Activated T-helper 17 cell treated with anti-CD3 and anti-CD28 coated beads, Interleukin-2, amount 50 U/mL, for 72 hours (primary cell): ENCODE results near the gene AGFG2. TPM values are rescaled to one million over a fixed set of nuclear protein-coding genes. Genes with fewer than 3 reads are reported as not detected.
"Not testable (repeated sequence)": the region's sequence is repeated elsewhere in the genome, so short reads cannot be mapped to it uniquely, and the experiment has no call there.

ENCODE experiments used
- ATAC-seq: fragments of 150-1000 bp; cut with Tn5 transposase; replicated peaks from 2 replicates; pipeline ENCODE4 v1.10.0; 2021; ENCODE audit warnings: mild to moderate bottlenecking, moderate library complexity
- H3K27ac Mint-ChIP-seq: one replicate; pipeline ENCODE4 v1.8.0; 2022; ENCODE audit warnings: mixed read lengths
- H3K27me3 Mint-ChIP-seq: one replicate; pipeline ENCODE4 v1.8.0; 2022; ENCODE audit warnings: mixed read lengths
- H3K36me3 Mint-ChIP-seq: one replicate; pipeline ENCODE4 v1.8.0; 2022; ENCODE audit warnings: low read depth, mild to moderate bottlenecking, mixed read lengths
- H3K4me1 Mint-ChIP-seq: one replicate; pipeline ENCODE4 v1.8.0; 2022; ENCODE audit warnings: mixed read lengths
- H3K4me3 Mint-ChIP-seq: one replicate; pipeline ENCODE4 v1.8.0; 2022; ENCODE audit warnings: mild to moderate bottlenecking, mixed read lengths
- H3K9me3 Mint-ChIP-seq: one replicate; pipeline ENCODE4 v1.8.0; 2022; ENCODE audit warnings: mixed read lengths
- total RNA-seq, 2 donors: library from RNA; stranded (reverse); gene quantifications; one replicate each; pipeline ENCODE4 v1.2.3, GENCODE V29; 2022

Gene AGFG2
- total RNA-seq, 2 donors from 2014 or later, result 48.3 to 50.7 TPM

DNA sequence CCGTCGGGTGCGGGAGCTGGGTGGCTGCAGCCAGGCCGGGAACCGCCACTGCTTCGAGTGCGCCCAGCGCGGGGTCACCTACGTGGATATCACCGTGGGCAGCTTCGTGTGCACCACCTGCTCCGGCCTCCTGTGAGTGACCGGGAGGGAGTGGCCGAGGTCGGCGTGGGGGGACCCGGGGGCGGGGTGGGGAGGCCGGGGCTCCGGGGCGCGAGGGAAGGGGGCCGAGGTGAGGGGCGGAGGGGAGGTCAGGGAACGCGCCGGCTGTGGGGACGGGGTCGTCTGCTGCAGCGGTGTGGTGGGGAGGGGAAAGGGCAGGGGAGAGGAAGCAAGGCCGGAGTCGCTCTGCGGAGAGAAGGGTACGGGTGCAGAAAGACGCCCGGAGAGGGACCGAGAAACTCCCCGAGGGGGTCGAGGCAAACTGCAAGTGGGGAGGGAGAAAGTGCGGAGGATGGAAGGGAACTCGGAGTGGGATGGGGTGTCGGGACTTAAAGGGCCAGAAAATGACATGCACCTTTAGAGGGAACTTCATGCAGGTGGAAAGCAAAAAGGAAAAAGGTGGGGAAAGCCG, 518 bp downstream of the AGFG2 start:
- ATAC-seq, result no peak
- H3K9me3 Mint-ChIP-seq, result no peaks in the 10 kb centered on the region
- H3K27me3 Mint-ChIP-seq, result no peaks in the 10 kb centered on the region
- peaks cover 52% of the 10 kb centered on the region for H3K36me3 Mint-ChIP-seq
- H3K27ac Mint-ChIP-seq, result peak overlapping the region; percentile 96
- H3K4me3 Mint-ChIP-seq, result peak overlapping the region; percentile 74
- H3K4me1 Mint-ChIP-seq, result peaks cover 36% of the 10 kb centered on the region

DNA sequence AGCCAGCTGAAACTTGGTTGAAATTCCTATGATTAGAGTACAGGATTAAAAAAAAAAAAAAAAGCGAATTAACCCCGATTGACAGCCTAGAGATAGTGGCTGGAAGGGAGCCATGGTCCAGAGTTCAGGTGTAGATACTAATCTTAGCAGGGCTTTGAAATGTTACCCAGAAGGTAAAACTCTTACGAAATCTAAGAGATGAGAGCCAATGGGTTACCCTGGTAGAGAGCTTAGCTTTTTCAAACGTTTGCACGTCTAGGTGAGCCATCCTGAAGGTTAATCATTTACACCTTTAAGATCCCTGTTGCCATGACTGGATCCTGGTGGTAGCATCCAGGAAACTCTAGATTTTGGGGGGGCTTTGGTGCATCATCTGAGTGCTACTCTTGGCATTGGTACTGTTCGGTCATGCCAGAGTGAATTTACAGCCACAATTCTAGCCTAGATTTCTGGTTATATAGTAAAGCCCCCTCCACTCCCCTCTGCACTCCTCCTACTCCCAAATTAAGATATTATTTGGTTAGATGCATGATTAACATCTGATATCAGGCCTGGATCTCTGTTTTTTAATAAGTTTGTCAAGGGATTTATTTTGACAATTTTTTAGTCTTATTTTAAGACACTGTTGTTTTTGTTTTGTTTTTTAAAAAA, 1.2 kb downstream of the AGFG2 start:
- Mint-ChIP-seq H3K9me3 (no peaks in the 10 kb centered on the region), H3K36me3 (peaks cover 58% of the 10 kb centered on the region), H3K27ac (peak overlapping the region; percentile 96), H3K27me3 (no peaks in the 10 kb centered on the region), H3K4me3 (peak overlapping the region; percentile 74), H3K4me1 (peaks cover 43% of the 10 kb centered on the region)
- ATAC-seq, result no peak

DNA sequence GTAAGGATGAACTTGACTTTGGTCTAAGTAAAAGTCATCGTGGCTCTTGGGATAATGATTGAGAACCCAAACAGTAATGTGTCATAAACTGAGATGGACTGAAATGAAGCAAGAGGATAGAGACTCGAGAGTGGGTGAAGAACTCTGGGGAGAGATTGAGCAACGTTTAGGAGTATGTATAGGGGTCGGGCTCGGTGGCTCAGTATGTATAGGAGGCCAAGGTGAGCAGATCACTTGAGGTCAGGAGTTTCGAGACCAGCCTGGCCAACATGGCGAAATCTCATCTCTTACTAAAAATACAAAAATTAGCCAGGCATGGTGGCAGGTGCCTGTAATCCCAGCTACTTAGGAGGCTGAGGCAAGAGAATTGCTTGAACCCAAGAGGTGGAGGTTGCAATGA, 2.3 kb downstream of the AGFG2 start:
- not testable (repeated sequence) for H3K27me3 Mint-ChIP-seq, H3K9me3 Mint-ChIP-seq, ATAC-seq
- peak overlapping the region; percentile 96 for H3K27ac Mint-ChIP-seq
- H3K4me3 Mint-ChIP-seq, result peak overlapping the region; percentile 74
- H3K4me1 Mint-ChIP-seq, result peaks cover 51% of the 10 kb centered on the region
- H3K36me3 Mint-ChIP-seq, result peaks cover 69% of the 10 kb centered on the region

DNA sequence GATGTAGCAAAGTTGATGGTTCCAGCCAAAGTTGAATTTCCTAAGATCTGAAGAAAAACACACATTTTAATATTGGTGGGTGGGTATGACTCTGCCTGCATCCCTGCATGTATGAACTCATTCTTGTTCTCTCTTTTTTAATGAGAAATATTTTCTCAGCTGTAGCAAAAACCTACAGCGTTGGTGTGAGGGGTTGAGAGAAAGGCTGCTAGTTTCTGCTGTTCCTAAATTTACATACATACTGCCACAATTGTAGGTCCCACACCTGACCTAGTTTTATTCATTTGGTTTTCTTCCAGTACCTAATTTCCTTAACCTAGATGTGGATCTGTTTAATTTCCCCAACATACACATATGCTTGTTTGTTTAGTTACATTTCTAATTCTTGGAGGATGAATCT, 4.6 kb downstream of the AGFG2 start:
- peak overlapping the region; percentile 96 for H3K27ac Mint-ChIP-seq
- peak overlapping the region; percentile 74 for H3K4me3 Mint-ChIP-seq
- ATAC-seq, result no peak
- H3K36me3 Mint-ChIP-seq, result peaks cover 90% of the 10 kb centered on the region
- H3K27me3 Mint-ChIP-seq, result no peaks in the 10 kb centered on the region
- H3K9me3 Mint-ChIP-seq, result no peaks in the 10 kb centered on the region
- peaks cover 64% of the 10 kb centered on the region for H3K4me1 Mint-ChIP-seq

DNA sequence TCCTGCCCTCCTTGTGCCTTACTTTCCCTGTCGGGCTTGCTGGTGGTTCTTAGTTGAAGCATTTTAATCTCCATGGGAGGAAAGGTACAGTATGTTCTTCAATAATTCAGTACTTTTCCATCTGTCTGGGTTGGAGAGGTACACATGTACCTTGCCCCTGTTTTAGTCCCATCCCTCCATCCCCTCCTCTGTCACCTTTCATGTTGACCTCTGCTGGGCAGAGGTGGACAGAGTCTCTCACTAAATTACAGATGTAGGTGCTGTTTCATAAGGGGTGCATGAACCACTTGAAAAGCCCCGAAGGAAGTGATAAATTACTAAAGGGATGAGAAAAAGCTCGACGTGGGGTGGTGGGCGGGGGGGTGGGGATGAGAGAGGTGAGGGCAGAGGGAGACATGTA, 5.4 kb downstream of the AGFG2 start:
- no peaks in the 10 kb centered on the region for H3K9me3 Mint-ChIP-seq
- peak overlapping the region; percentile 96 for H3K27ac Mint-ChIP-seq
- H3K4me1 Mint-ChIP-seq, result peaks cover 65% of the 10 kb centered on the region
- H3K27me3 Mint-ChIP-seq, result no peaks in the 10 kb centered on the region
- peak; percentile 3 for ATAC-seq
- H3K36me3 Mint-ChIP-seq, result peaks cover 91% of the 10 kb centered on the region
- H3K4me3 Mint-ChIP-seq, result peak overlapping the region; percentile 74

DNA sequence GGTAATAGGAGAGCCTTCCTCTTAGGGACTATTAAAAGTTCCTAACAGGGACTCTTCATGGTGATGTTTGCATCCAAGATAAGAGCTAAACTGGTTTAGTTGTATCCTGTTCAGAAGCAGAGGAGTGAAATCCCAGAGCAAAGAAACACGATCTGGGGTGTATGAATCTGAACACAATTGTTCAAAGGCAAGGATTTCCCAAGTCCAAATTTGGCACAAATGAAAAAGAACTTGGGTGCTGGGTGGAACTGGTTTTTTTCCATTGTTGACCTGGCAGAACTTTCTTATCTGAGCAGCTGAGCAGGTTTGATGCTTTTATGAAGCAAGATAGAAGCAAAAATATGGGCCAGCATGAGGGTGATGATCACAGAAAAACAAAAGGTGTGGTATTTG, 6.0 kb downstream of the AGFG2 start:
- H3K27me3 Mint-ChIP-seq, result no peaks in the 10 kb centered on the region
- peak overlapping the region; percentile 96 for H3K27ac Mint-ChIP-seq
- no peak for ATAC-seq
- peaks cover 69% of the 10 kb centered on the region for H3K4me1 Mint-ChIP-seq
- H3K9me3 Mint-ChIP-seq, result no peaks in the 10 kb centered on the region
- peak overlapping the region; percentile 74 for H3K4me3 Mint-ChIP-seq
- H3K36me3 Mint-ChIP-seq, result peaks cover 92% of the 10 kb centered on the region

DNA sequence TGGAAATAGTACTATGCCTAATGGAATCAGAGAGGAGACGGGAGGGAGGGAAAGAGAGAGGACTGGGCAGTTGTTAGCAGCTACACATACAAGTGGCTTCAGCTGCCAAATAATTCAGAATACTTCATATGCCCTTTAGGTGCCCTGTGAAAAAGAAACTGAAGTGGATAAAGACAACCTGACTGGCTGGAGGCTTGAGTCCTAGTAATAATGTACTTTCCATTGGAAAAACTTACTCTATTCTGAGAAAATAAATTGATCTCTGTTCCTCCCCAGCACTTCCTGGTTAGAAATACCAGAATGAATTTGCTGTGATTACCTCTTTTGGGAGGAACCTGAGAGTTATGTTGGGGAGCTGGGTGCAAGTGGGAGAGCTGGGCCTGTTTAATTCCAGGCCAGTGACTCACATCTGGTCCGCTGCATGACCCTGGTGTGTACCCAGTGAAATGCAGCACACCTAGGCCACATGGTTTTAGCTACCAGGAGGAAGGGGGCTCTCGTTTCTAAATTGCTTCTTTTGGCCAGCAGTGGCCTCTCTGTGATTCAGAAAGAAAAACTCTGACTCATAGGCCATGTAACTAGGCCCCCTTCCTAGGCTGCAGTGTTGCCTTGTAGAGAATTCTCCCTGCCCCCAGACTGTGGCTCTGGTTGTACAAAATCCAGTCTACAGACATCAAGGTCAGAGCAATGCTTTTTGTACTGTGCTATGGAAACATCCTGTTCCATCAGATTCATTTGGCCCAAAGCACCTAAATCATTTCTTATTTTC, 6.5 kb downstream of the AGFG2 start:
- no peaks in the 10 kb centered on the region for H3K27me3 Mint-ChIP-seq
- peaks cover 75% of the 10 kb centered on the region for H3K4me1 Mint-ChIP-seq
- peak; percentile 77 for ATAC-seq
- peak overlapping the region; percentile 96 for H3K27ac Mint-ChIP-seq
- peaks cover 92% of the 10 kb centered on the region for H3K36me3 Mint-ChIP-seq
- peak overlapping the region; percentile 74 for H3K4me3 Mint-ChIP-seq
- no peaks in the 10 kb centered on the region for H3K9me3 Mint-ChIP-seq

DNA sequence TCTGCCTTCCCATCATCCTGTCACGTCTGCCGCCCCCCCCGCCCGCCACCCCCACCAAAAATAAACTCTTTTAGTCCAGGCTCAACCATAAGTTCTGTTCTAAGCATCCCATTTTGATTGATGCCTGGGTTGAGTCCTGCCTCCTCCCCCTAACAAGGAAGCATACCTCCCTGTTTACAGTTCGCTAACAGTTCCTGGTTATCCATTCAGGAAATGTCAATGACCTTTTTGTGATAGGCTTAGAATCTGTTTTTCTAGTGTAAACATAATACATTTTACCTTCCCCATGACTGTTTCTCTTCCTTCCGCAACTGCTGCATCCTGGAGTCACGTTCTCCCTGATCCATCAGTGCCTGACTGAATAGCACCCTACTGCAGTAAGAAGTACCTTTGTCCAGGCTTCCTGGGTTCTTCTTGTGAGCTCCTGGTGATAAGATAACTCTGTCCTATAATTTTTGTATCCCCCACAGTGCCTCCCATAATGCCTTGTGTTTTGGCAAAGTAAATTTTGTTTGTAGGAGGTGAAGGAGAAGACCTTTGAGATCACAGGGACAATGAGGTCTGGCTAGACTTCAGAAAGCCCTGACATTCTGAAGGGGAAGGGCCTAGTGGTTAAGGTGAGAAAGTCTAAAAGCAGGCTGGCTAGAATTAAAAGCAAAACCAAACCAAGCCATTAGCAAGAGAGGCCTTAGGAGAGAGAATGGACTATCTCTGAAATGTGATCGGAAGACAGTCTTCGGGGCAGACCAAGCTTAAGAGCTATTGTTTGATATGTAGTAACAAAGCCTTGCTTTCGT, 7.3 kb downstream of the AGFG2 start:
- H3K27me3 Mint-ChIP-seq, result no peaks in the 10 kb centered on the region
- peak overlapping the region; percentile 74 for H3K4me3 Mint-ChIP-seq
- H3K36me3 Mint-ChIP-seq, result peaks cover 92% of the 10 kb centered on the region
- ATAC-seq, result peak; percentile 7
- peak overlapping the region; percentile 96 for H3K27ac Mint-ChIP-seq
- H3K4me1 Mint-ChIP-seq, result peaks cover 73% of the 10 kb centered on the region
- no peaks in the 10 kb centered on the region for H3K9me3 Mint-ChIP-seq

DNA sequence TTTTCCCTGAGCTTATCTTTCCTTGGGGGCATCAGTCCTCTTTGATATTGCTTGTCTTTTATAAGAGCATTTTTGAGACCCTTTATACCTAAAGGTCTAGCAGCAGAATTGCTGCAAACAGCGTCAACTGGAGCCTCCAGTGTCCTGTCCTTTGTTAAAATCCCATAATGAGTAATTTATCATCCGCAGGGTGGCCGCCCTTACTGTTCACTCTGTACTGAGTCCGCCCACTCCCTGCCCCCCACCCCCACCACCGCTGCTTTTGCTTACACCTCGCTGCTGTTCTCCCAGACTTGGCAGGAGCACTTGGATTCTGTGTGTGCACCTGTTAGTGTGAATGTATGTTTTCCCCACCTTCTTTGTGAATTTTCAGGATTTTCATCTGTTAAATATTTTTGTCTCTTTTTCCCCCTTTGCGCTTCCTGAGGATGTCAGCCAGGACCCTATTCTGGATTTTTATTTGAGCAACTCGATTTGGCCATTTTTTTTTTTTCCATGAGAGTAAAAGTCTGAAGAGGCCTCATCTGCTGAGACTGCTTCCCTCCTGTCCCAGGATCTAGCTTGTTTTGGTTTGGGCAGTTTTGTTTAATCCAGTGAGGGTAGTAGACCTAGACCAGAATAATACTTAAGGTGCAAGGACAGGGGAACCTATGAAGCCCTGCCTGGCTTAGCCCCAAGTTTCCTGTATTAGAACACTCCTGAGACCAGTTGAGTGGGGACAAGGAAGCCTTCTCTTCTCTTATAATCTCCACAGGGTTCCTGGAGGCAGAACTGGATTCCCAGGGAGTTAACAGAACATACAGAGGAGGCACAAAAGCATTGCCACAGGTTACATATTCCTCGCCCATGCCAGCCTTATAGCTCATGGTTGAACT, 8.2 kb downstream of the AGFG2 start:
- H3K9me3 Mint-ChIP-seq, result no peaks in the 10 kb centered on the region
- H3K4me3 Mint-ChIP-seq, result peak overlapping the region; percentile 74
- peaks cover 69% of the 10 kb centered on the region for H3K4me1 Mint-ChIP-seq
- no peak for ATAC-seq
- no peaks in the 10 kb centered on the region for H3K27me3 Mint-ChIP-seq
- peak overlapping the region; percentile 96 for H3K27ac Mint-ChIP-seq
- peaks cover 91% of the 10 kb centered on the region for H3K36me3 Mint-ChIP-seq

DNA sequence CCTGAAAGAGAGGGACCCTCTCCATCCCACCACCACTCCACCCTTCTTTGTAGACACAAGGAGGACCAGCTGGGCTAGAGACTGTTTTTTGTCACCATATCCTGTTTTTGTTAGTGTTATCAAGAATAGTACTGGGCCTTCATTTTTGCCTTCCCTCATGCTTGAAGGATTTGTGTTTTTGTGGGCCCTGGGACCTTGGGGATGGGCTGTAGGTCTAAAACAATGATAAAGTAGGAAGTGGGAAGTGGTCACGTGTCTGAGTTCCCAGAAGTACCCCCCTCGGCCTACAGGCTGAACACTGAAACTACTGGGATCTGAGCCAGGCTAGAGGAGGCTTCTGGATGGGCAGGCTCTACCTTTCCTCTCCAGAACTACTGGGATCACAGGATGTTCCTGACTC, 8.9 kb downstream of the AGFG2 start:
- peaks cover 92% of the 10 kb centered on the region for H3K36me3 Mint-ChIP-seq
- H3K4me3 Mint-ChIP-seq, result peak overlapping the region; percentile 74
- no peaks in the 10 kb centered on the region for H3K9me3 Mint-ChIP-seq
- peak overlapping the region; percentile 96 for H3K27ac Mint-ChIP-seq
- no peak for ATAC-seq
- peaks cover 67% of the 10 kb centered on the region for H3K4me1 Mint-ChIP-seq
- no peaks in the 10 kb centered on the region for H3K27me3 Mint-ChIP-seq

DNA sequence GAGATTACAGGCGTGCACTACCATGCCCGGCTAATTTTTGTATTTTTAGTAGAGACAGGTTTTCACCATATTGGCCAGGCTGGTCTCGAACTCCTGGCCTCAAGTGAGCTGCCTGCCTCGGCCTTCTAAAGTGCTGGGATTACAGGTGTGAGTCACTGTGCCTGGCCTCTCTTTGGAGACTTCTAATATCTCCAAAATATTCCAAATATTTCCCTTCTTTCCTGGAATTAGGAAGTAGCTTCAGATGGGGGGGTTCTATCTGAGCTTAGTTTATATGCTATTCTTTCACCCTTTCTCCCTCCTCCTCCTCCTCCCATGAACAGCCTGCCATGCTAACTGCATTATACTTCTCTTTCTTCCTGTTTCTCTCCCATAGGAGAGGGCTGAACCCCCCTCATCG, 9.4 kb downstream of the AGFG2 start:
- ATAC-seq, H3K9me3 Mint-ChIP-seq, H3K27me3 Mint-ChIP-seq: not testable (repeated sequence)
- Mint-ChIP-seq H3K36me3 (peaks cover 94% of the 10 kb centered on the region), H3K27ac (peak overlapping the region; percentile 96), H3K4me1 (peaks cover 66% of the 10 kb centered on the region), H3K4me3 (peak overlapping the region; percentile 74)

DNA sequence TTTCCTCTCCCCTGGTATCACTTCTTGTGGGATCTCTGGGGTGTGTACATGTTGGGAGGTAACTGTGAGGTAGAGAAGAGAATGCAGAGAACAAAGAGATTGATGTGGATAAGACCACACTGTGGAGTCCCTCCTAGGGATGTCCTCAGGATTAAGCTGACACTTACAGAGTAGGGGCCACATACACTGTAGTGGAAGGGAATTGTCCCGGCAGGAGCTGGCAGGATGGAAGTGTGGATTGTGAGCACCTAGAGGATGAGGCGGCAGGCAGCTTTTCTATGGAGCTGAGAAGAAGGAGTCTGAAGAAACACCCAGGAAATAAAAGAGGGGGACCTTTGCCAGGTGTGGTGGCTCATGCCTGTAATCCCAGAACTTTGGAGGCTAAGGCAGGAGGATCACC, 13.5 kb downstream of the AGFG2 start:
- Mint-ChIP-seq H3K36me3 (peaks cover 96% of the 10 kb centered on the region), H3K4me3 (no peak overlapping the region), H3K27me3 (no peaks in the 10 kb centered on the region), H3K9me3 (no peaks in the 10 kb centered on the region), H3K27ac (peak overlapping the region; percentile 53), H3K4me1 (peaks cover 36% of the 10 kb centered on the region)
- no peak for ATAC-seq

DNA sequence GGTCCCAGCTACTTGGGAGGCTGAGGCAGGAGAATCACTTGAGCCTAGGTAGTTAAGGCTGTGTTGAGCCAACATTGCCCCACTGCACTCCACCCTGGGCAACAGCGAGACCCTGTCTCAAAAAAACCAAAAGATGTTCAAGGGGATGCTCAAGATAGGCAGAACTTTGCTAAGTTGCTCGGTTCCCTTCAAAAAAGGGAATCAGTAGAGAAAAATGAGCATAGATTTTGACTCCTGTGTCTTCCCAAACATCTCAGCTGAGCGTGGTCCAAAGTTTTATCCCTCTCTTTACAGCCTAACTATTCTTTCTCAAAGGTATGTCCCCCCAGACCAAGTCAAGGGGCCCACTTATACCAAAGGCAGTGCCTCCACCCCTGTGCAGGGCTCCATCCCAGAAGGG, 14.0 kb downstream of the AGFG2 start:
- H3K27me3 Mint-ChIP-seq, result no peaks in the 10 kb centered on the region
- no peaks in the 10 kb centered on the region for H3K9me3 Mint-ChIP-seq
- H3K36me3 Mint-ChIP-seq, result peaks cover 96% of the 10 kb centered on the region

More for the DNA sequence above, 14.0 kb downstream of the AGFG2 start:
- no peak overlapping the region for H3K4me3 Mint-ChIP-seq
- no peak for ATAC-seq
- H3K4me1 Mint-ChIP-seq, result peaks cover 32% of the 10 kb centered on the region
- peak overlapping the region; percentile 40 for H3K27ac Mint-ChIP-seq
